CD8-positive, alpha-beta memory T cell (primary cell): ENCODE data around the gene NKX2-1. TPM values are rescaled to one million over a fixed set of nuclear protein-coding genes. Genes with fewer than 3 reads are reported as not detected.

ENCODE experiments used
- CTCF ChIA-PET: fragments of 350-600 bp; sonication (Branson Sonifier 250); formaldehyde crosslinking; loops from one replicate; lab custom pipeline; 2021; ENCODE audit warnings: antibody characterized with exemption; lab: Charles Lee
- POLR2A ChIA-PET: fragments of 350-600 bp; sonication (Branson Sonifier 250); formaldehyde crosslinking; loops from one replicate; lab custom pipeline; 2021; ENCODE audit warnings: antibody characterized with exemption; lab: Charles Lee
- DNase-seq, 5 donors: peaks; one replicate each; pipeline versions ENCODE4 v3.0.0 to v3.0.0-alpha.2; 2020 to 2022; ENCODE audit warnings: mixed read lengths in 1 of 5
- H3K27ac ChIP-seq: one replicate; pipeline ENCODE4 v1.7.0; 2013; ENCODE audit warnings: low read depth, mild to moderate bottlenecking, low read length, moderate library complexity
- H3K27me3 ChIP-seq: 2 replicates; pipeline ENCODE4 v1.7.0; 2013; ENCODE audit warnings: low read length, mild to moderate bottlenecking; ENCODE audit not compliant: insufficient read depth, poor library complexity, severe bottlenecking
- H3K36me3 ChIP-seq: 2 replicates; pipeline ENCODE4 v1.7.0; 2013; ENCODE audit warnings: mild to moderate bottlenecking, low read length, moderate library complexity; ENCODE audit not compliant: insufficient read depth
- H3K4me1 ChIP-seq: 2 replicates; pipeline ENCODE4 v1.7.0; 2013; ENCODE audit warnings: mild to moderate bottlenecking, low read length, moderate library complexity; ENCODE audit not compliant: insufficient read depth
- H3K4me3 ChIP-seq: 2 replicates; pipeline ENCODE4 v1.7.0; 2013; ENCODE audit warnings: mild to moderate bottlenecking, low read length
- H3K9me3 ChIP-seq: 2 replicates; pipeline ENCODE4 v1.7.0; 2013; ENCODE audit warnings: mild to moderate bottlenecking, low read length
- H3K27ac Mint-ChIP-seq, 8 donors: one replicate each; pipeline ENCODE4 v1.8.0; 2020 to 2021; ENCODE audit warnings: mixed read lengths in 8 of 8, mild to moderate bottlenecking in 6 of 8, inconsistent platforms in 3 of 8, moderate library complexity in 3 of 8
- H3K27me3 Mint-ChIP-seq, 2 donors: one replicate each; pipeline ENCODE4 v1.8.0; 2020 to 2021; ENCODE audit warnings: mixed read lengths in 2 of 2, mild to moderate bottlenecking in 1 of 2, moderate library complexity in 1 of 2
- H3K36me3 Mint-ChIP-seq, 3 donors: one replicate each; pipeline ENCODE4 v1.8.0; 2020 to 2021; ENCODE audit warnings: mixed read lengths in 3 of 3, inconsistent platforms in 1 of 3, mild to moderate bottlenecking in 1 of 3
- H3K4me1 Mint-ChIP-seq, 3 donors: one replicate each; pipeline ENCODE4 v1.8.0; 2020 to 2021; ENCODE audit warnings: mixed read lengths in 3 of 3, inconsistent platforms in 1 of 3, mild to moderate bottlenecking in 1 of 3
- H3K4me3 Mint-ChIP-seq, 7 donors: one replicate each; pipeline ENCODE4 v1.8.0; 2020 to 2021; ENCODE audit warnings: mixed read lengths in 7 of 7, mild to moderate bottlenecking in 6 of 7, moderate library complexity in 4 of 7, inconsistent platforms in 2 of 7
- H3K9me3 Mint-ChIP-seq, 5 donors: one replicate each; pipeline ENCODE4 v1.8.0; 2020 to 2022; ENCODE audit warnings: mixed read lengths in 5 of 5, mild to moderate bottlenecking in 3 of 5, moderate library complexity in 2 of 5, inconsistent platforms in 1 of 5
- polyA plus RNA-seq: library from polyadenylated mRNA; unstranded; fragments of 300-500 nt; fragmentation: Illumina TruSeq; gene quantifications from one replicate; pipeline ENCODE4 v1.2.3, GENCODE V29; 2021
- total RNA-seq, 2 experiments: library from RNA; stranded (reverse); gene quantifications; one replicate each; pipeline ENCODE4 v1.2.3, GENCODE V29; 2021

NKX2-1 gene
- total and polyA plus RNA-seq, 3 experiments from 2014 or later = not detected

DNA sequence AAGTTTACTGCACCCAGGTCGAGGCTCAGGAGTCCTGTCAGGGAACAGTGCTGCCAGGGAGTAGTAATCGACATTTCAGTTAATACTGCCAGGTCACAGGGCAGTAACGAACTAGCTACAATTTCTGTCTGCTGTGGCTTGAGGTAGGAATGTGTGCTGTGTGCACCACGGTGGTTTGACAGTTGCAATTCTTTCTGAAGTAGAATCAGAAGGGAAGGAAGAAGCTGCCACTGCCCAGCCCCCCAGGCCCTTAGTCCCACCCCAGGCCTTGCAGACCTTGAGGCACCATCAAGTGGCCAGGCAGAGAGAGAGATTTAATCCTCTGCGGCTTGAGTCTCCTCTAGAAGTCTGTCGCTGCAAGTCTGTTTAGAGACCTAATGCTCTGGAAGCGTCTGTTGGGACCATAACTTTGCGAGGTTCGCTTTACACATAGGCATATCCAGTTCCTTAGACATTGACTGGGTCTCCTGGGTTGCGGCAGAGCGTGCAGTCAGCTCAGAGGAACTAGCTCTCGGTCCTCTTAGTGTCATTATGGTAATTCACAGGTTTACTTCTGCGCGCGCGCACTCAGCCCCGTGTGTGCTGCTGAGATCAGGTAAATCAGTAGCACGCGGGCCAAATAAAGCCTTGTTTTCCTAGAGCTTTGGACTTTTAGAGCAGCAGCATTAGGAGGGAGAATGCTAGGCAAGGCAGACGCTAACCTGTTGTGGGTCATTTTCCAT is 9.8 kb downstream of the NKX2-1 start:
- ChIA-PET CTCF (no interaction called here), POLR2A (no interaction called here)
- Mint-ChIP-seq H3K4me1 (peaks cover 2 to 12% (median 11%) of the 10 kb centered on the region in 3 donors), H3K36me3 (no peaks in the 10 kb centered on the region), H3K27ac (no peak overlapping the region), H3K9me3 (peaks cover 0 to 21% (median 8%) of the 10 kb centered on the region in 5 donors), H3K4me3 (no peak overlapping the region), H3K27me3 (peaks cover 74 to 83% of the 10 kb centered on the region in 2 donors)
- Histone ChIP-seq H3K4me3 (no peak overlapping the region), H3K27ac (no peak overlapping the region), H3K36me3 (no peaks in the 10 kb centered on the region), H3K27me3 (peaks cover 16% of the 10 kb centered on the region), H3K9me3 (no peaks in the 10 kb centered on the region), H3K4me1 (no peaks in the 10 kb centered on the region)
- no peak for DNase-seq

DNA sequence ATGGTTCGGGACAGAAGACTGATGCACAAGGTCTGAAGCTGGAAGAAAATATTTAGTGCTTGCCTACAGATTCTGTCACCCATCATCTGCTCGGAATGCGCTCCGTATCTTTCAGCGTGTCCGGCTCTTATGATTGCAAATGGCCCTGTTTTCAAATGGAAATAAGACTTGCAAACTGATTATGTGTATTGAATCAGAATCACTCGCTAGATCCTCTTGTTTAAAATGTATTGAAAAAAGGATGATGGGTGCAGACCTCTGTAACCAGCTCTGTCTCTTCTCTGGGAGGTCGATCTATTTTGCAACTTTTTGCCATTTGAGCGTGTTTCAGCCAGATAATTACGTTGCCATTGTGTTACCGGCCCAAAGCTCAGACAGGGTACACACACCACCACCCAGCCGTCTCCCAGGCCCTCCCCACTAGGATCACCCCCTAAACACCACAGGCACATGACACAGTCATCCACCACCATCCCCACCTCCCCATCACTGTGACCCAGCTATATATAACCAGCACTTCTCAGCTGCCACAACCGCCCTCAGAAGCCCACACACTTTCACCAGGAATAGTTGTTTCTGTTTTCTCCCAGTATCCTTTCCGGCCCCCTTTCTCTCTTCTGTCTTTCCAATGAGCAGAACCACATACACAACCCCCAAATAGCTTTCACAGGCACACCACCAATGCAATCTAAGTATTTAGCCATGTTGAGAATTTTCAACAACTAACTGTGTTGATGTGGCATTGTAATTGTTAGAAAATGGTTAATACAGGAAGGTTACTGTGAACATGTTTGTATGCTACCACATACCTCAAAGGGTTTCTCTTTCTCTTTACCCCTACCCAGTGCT is 10.7 kb downstream of the NKX2-1 start:
- no peaks in the 10 kb centered on the region for H3K9me3 ChIP-seq
- H3K4me3 ChIP-seq = no peak overlapping the region
- H3K27ac ChIP-seq = no peak overlapping the region
- H3K36me3 Mint-ChIP-seq = no peaks in the 10 kb centered on the region
- no peak overlapping the region for H3K4me3 Mint-ChIP-seq
- peaks cover 0 to 24% (median 8%) of the 10 kb centered on the region in 5 donors for H3K9me3 Mint-ChIP-seq
- no peaks in the 10 kb centered on the region for H3K4me1 ChIP-seq
- DNase-seq = no peak
- H3K27ac Mint-ChIP-seq = peak overlapping the region in 1 of 8 donors; percentile 3
- CTCF ChIA-PET = no interaction called here
- H3K27me3 ChIP-seq = peaks cover 23% of the 10 kb centered on the region
- H3K27me3 Mint-ChIP-seq = peaks cover 75 to 85% of the 10 kb centered on the region in 2 donors
- H3K36me3 ChIP-seq = no peaks in the 10 kb centered on the region
- peaks cover 6 to 18% (median 17%) of the 10 kb centered on the region in 3 donors for H3K4me1 Mint-ChIP-seq
- POLR2A ChIA-PET = no interaction called here

DNA sequence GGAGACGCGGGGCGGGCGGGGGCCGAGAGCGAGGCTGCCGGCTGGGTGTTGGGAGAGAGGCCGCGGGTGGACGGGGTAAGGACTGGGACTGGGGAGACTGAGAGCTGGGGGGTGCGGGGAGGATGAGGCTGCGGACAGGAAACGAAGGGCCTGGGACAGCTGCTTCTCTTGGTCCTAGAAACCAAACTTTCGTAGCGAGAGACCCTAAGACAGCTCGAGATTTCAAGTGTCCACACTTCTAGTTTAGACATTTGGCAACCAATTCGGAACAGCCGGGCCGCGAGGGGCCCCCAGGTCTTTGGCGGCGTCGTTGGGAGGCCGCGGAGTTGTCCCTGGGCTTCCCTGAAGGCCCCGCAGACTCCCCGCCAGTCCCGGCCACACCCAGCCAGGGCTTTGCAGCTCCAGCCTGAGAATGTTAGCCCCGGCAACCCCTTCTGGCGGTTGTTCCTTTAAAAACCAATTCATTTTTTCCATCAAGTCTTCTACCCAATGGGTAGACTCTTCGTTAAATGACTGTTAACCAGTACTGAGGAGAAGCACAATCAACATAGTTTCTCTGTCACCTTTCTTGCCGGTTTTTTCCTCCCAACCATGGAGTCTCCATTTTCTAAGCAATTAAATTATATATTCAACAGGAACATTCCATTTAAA is 11.5 kb downstream of the NKX2-1 start:
- peaks cover 7 to 22% (median 17%) of the 10 kb centered on the region in 3 donors for H3K4me1 Mint-ChIP-seq
- Histone ChIP-seq H3K27ac (no peak overlapping the region), H3K9me3 (no peaks in the 10 kb centered on the region), H3K27me3 (peaks cover 23% of the 10 kb centered on the region), H3K36me3 (no peaks in the 10 kb centered on the region), H3K4me3 (no peak overlapping the region), H3K4me1 (no peaks in the 10 kb centered on the region)
- no peak overlapping the region for H3K27ac Mint-ChIP-seq
- H3K27me3 Mint-ChIP-seq = peaks cover 71 to 83% of the 10 kb centered on the region in 2 donors
- POLR2A ChIA-PET = no interaction called here
- CTCF ChIA-PET = no interaction called here
- no peak overlapping the region for H3K4me3 Mint-ChIP-seq
- peaks cover 0 to 26% (median 8%) of the 10 kb centered on the region in 5 donors for H3K9me3 Mint-ChIP-seq
- no peaks in the 10 kb centered on the region for H3K36me3 Mint-ChIP-seq
- DNase-seq = no peak

DNA sequence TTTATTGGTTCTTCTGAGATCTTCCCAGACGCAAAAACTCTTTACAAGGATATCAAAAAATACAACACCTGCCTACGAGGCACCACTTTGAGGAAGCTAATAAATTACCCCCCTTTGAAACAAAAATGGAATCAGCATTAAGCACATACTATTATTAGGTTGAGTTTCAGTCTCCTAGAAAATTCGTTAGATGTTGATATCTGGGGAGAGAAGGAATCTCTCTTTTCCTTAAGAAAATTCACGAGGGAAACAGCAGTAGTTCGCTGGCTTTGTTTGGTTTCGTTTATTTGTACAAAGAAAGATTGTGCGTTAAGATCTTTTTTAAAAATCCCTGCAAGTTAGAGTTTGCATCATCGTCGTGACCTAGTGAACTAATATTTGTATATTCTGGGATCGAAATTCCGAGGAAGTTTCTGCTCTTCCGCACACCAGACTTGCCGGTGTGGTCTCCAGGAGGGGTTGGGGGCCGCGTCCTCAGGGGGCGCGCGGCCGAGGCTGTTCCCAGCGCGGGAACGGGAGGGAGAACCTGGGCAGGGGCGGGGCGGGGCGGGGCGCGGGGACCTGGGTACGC is 12.1 kb downstream of the NKX2-1 start:
- POLR2A ChIA-PET = no interaction called here
- no peak overlapping the region for H3K4me3 ChIP-seq
- Mint-ChIP-seq H3K27me3 (peaks cover 71 to 84% of the 10 kb centered on the region in 2 donors), H3K9me3 (peaks cover 0 to 27% (median 9%) of the 10 kb centered on the region in 5 donors), H3K36me3 (no peaks in the 10 kb centered on the region), H3K4me1 (peaks cover 7 to 23% (median 17%) of the 10 kb centered on the region in 3 donors), H3K27ac (peak overlapping the region in 1 of 8 donors; percentile 22), H3K4me3 (no peak overlapping the region)
- no peaks in the 10 kb centered on the region for H3K36me3 ChIP-seq
- DNase-seq = no peak
- no peaks in the 10 kb centered on the region for H3K9me3 ChIP-seq
- peaks cover 24% of the 10 kb centered on the region for H3K27me3 ChIP-seq
- H3K4me1 ChIP-seq = no peaks in the 10 kb centered on the region
- no peak overlapping the region for H3K27ac ChIP-seq
- CTCF ChIA-PET = no interaction called here

DNA sequence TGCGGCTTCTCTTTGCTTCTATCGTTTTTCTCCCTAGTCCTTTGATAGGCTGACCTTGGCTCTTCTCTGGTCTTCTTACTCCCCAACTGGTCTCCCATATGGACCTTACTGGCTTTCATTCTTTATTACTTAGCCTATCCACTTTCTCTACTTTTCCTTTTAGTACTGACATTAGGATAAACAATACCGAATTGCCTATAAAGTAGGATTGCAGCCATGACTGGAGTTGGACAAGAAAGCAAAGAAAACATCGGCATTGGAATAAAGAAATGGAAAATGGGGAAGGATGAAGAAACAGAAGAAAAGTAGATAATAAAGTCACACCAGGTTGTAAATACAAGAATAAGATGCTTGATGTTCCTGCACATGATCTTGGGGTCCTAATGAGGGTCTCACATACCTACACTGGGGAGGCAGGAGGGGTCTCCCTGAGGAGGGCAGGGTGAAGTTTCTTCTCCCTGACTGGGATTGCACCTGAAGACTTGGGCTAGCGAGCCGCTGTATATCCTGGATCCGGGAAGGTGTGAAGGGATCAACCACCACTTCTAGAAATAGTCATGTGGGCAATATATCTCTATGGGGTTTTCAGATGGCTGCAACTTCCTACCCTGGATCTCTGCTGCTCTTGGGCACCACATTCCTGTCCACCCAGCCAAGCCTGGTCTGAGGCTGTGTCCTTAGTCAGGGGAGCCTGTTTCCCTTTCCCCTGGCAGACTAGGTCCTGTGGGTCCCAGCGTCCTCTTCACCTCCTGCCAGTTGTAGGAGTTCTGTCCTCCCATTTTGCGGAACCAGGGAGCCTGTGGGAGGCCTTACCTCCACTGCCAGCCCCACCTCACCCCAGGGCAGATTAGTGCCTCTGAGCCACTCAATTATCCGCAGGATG is 13.1 kb downstream of the NKX2-1 start:
- peaks cover 0 to 27% (median 9%) of the 10 kb centered on the region in 5 donors for H3K9me3 Mint-ChIP-seq
- ChIA-PET CTCF (no interaction called here), POLR2A (no interaction called here)
- peak overlapping the region in 1 of 8 donors; percentile 13 for H3K27ac Mint-ChIP-seq
- Histone ChIP-seq H3K4me1 (no peaks in the 10 kb centered on the region), H3K9me3 (no peaks in the 10 kb centered on the region), H3K4me3 (no peak overlapping the region), H3K27ac (no peak overlapping the region), H3K27me3 (peaks cover 24% of the 10 kb centered on the region), H3K36me3 (no peaks in the 10 kb centered on the region)
- peaks cover 0 to 3% (median 0%) of the 10 kb centered on the region in 3 donors for H3K36me3 Mint-ChIP-seq
- peaks cover 7 to 23% (median 17%) of the 10 kb centered on the region in 3 donors for H3K4me1 Mint-ChIP-seq
- no peak overlapping the region for H3K4me3 Mint-ChIP-seq
- no peak for DNase-seq
- H3K27me3 Mint-ChIP-seq = peaks cover 72 to 84% of the 10 kb centered on the region in 2 donors

DNA sequence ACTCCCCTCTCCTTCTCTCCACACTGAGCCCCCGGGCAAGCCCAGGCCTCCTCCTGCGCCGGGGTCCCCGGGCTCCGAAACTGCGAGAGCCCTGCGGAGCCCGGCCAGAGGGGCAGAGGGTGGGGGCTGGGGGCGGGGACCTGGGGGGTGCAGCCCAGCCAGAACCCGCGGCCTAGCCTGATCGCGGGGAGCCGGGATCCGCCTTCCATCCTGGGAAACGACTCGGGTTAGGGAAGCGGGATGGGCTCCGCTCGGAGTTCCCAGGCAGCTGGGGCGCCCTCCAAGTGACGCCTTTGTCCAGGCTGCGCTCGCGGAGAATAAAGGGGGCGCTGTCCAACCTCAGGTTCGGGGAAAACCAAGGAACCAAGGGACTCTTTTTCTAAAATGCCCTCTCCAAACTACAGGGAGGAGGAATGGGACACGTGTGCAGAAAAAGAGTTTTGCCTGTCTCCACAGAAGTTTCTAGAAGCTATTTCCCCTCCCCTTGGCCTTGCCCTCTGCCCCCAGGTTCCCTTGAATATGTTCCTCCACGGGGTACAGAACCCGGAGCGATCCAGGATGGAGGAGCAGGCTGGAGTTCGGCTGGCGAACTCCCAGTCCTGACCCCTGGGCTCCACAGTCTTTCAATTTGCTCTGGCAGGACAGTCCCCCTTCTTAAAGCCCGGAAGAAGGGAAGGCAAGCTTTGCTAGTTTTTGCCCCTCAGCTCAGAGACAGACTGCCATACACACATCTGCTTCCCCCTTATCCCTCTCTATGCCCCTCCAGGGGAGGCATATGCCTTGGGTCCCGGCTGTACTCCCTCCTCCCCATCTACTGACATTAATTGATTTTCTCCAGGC is 13.9 kb downstream of the NKX2-1 start:
- H3K27ac ChIP-seq = no peak overlapping the region
- POLR2A ChIA-PET = no interaction called here
- no peaks in the 10 kb centered on the region for H3K36me3 ChIP-seq
- H3K4me1 Mint-ChIP-seq = peaks cover 7 to 23% (median 17%) of the 10 kb centered on the region in 3 donors
- CTCF ChIA-PET = no interaction called here
- H3K4me3 ChIP-seq = no peak overlapping the region
- peaks cover 71 to 89% of the 10 kb centered on the region in 2 donors for H3K27me3 Mint-ChIP-seq
- no peak for DNase-seq
- no peaks in the 10 kb centered on the region for H3K9me3 ChIP-seq
- peak overlapping the region in 1 of 7 donors; percentile 40 for H3K4me3 Mint-ChIP-seq
- peaks cover 0 to 27% (median 9%) of the 10 kb centered on the region in 5 donors for H3K9me3 Mint-ChIP-seq
- peaks cover 0 to 3% (median 0%) of the 10 kb centered on the region in 3 donors for H3K36me3 Mint-ChIP-seq
- peaks cover 24% of the 10 kb centered on the region for H3K27me3 ChIP-seq
- no peaks in the 10 kb centered on the region for H3K4me1 ChIP-seq
- peak overlapping the region in 1 of 8 donors; percentile 13 for H3K27ac Mint-ChIP-seq
